Central memory CD4-positive, alpha-beta T cell (primary cell): ENCODE measurements around the gene TCF12.
"Not testable (repeated sequence)": the region's sequence is repeated elsewhere in the genome, so short reads cannot be mapped to it uniquely, and the experiment has no call there.

Source experiments
- DNase-seq: peaks from one replicate; pipeline ENCODE4 v3.0.0; 2022

The TCF12 gene

GRCh38 chr15:56948000-56948763, 29.7 kb downstream of the TCF12 start:
- no peak for DNase-seq

DNA sequence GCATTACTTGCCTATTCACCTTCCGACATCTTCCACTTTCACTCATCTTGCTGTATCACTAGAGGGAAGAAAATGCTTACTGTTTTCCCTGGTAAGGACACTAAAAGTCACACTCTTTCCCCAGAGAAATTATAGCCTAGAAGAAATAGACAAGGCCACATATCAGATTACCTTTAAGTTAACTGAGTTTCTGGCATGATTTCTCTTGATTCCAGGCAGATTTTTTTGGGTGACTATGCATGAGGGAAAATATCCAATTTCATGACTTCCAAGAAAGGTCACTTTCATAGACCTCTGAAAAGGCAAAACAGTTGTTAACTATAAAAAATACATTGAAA, 30.3 kb downstream of the TCF12 start:
- no peak for DNase-seq

- DNase-seq = no peak
These were observed 32.5 kb downstream of the TCF12 start for GRCh38 chr15:56950979-56951378.

- no peak for DNase-seq
These were observed 35.3 kb downstream of the TCF12 start for GRCh38 chr15:56953790-56954189.

- not testable (repeated sequence) for DNase-seq
These were observed 36.6 kb downstream of the TCF12 start for GRCh38 chr15:56955011-56955410.

DNA sequence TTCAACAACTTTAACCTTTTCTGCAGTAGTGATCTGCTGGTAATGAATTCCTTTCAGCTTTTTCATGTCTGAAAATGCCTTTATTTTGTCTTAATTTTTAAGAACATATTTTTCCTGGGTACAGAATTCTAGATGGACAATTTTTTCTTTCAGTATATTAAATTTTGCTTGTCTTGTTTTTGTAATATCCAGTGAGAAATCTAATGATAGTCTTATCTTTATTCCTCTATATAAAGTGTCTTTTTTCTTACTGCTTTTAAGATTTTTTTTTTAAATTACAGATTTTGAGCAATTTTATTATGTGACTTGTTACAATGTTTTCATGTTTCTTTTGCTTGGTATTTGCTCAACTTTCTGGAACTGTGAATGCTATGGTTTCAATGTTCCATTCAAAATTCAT, 38.1 kb downstream of the TCF12 start:
- no peak for DNase-seq

- no peak for DNase-seq
These were observed 39.5 kb downstream of the TCF12 start for GRCh38 chr15:56957812-56958406.

- no peak for DNase-seq
These were observed 40.8 kb downstream of the TCF12 start for GRCh38 chr15:56959318-56959648.

GRCh38 chr15:56960116-56960515, 41.7 kb downstream of the TCF12 start:
- DNase-seq = no peak

DNA sequence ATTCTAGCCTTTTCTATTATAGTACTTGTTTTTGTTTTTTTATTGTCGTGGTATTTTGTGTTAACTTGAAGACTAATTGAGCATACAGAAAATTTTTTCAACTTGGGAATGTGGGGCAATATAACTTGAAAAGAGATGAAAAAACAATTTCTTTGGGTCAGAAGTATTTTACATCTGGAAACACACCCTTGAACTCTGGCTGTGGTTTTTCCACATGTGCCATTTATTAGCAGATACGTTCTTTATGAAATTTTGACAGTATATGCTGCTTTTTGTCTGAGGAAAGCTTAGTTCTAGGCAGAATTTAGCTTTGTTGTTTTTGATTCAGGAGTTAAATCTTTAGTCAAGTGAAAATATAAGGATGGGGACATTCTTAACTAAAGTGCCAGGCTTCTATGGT, 44.7 kb downstream of the TCF12 start:
- no peak for DNase-seq

DNA sequence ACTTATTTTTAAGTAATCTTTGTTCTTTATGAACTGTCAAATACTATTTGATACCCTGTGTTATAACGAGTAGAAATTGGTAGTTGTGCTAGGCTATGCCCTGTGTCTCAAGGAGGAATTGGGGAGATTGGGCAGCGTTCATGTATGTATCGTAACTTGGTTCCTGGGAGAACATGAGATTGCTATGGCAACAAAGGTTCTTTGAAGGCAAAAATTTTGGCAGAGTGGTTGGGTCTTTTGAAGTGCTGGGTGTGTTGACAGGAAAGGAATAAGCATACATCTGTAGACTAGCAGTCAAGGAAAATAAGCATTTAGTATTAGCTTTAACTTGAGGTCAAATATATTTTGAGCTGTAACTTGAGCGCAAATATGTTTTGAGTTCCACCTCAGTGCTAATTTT, 45.3 kb downstream of the TCF12 start:
- DNase-seq = peak; percentile 12

DNA sequence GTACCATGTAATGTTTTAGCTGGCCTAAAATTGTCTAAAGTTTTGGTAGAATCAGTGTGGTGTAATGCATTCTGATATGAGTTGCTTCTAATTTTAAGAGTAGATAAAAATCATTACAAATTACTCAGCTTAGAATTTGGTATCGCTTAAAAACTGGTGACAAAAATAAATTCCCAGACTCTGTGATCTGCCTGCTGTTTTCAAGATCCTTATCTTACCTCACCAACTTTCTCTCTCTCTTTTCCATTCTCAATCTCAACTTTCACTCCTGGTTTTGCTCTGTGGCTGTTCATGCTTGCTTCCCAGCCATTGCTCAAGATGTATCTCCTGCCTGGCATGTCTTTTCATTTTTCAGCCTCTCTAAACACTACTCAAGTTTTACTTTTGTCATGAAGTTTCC, 45.7 kb downstream of the TCF12 start:
- no peak for DNase-seq

DNA sequence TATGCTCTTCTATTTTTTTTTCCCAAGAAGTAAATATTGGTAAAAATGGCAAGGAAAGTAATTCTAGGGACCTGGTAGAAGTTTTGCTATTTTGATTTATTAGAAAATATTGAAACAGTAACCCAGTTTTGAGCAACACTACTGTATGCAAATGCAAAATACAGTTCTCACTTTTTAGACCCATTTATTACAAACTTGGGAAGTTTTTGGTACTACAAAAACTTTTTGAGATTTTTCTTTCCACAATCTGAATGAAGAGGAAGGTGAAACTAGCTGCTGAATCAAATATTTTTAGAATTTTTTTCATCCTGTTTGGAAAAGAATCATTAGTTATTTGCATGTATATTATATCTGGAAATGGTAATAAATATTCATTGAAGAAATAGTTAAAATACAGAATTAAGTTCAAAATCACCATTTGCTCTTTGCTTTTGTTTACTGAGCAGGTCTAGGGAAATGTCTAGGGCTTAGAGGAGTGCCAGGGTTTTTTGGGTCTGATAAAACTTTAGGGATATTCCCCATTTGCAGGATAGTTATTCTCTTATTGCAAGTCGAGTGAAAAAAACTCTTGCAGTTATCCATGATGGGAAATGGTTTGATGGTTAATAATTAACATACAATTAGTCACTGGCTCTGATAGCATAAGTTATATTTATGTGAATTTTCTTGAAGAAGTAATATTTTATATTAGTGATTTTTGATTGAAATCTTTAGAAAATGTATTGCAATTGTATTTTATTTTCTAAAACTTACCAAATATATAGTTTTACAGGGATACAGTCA, 47.0 kb downstream of the TCF12 start:
- no peak for DNase-seq

DNA sequence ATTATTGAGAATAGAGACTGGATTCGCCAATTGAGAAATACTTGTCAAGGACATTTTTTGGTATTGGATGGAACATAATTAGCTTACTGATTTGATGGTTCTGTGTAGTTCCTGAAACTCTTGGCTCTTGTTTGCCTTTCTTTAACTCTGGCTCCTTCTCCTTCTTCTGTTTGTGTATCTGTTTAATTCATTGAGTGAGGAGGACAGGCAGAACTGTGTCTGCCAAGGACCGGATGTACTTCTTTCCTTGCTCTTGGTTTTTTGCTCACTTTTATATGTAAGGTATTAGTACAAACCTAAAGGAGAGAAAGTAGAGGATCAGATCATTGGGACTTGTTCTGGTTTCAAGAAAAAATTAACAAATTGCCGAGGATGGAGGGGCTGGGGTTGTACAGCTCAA, 48.9 kb downstream of the TCF12 start:
- DNase-seq = no peak

GRCh38 chr15:56968256-56968655, 49.8 kb downstream of the TCF12 start:
- no peak for DNase-seq

- DNase-seq = no peak
These were observed 50.4 kb downstream of the TCF12 start for GRCh38 chr15:56968821-56969220.

DNA sequence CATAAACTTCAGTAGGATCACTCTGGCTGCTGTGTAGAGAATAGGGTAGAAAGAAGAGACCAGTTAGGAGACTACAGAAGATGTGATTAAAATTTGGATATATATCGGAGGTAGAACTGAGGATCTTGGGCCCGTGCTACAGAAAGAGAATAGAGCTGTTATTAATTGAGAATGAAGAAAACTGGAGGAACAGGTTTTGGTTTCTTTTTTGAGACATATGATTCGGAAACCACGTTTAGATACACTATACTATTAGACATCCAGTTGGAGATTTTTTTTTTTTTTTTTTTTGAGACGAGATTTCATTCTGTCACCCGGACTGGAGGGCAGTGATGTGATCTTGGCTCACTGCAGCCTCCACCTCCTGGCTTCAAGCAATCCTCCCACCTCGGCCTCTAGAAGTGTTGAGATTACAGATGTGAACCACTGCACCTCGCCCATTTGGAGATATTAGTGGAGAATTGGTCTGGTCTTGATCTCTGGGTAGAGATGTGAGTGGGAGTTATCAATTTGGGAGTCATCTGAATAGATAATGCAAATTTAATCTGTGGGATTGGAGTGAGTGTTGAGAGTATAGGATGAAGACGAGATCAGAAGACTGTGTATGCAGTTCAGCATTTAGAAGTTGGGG, 50.9 kb downstream of the TCF12 start:
- DNase-seq = no peak

- no peak for DNase-seq
These were observed 53.1 kb downstream of the TCF12 start for GRCh38 chr15:56971571-56971970.

DNA sequence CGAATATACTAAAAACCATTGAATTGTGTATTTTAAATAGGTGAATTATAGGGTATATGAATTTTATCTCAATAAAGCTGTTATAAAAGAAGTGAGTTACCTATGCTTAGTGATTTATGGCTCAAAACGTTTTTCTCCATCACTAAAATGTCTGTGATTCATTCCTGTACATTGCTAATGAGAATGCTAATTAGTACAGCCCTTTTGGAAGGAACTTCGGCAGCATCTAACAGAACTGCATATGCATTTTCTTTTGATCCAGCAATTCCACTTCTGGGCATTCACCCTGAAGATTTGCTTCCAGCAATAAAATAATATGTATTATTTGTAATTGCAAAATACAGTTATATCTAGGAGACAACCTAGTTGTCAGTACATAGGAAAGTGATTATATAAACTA, 53.6 kb downstream of the TCF12 start:
- no peak for DNase-seq

GRCh38 chr15:56972426-56972825, 54.0 kb downstream of the TCF12 start:
- no peak for DNase-seq

- no peak for DNase-seq
These were observed 55.0 kb downstream of the TCF12 start for GRCh38 chr15:56973463-56973862.

DNA sequence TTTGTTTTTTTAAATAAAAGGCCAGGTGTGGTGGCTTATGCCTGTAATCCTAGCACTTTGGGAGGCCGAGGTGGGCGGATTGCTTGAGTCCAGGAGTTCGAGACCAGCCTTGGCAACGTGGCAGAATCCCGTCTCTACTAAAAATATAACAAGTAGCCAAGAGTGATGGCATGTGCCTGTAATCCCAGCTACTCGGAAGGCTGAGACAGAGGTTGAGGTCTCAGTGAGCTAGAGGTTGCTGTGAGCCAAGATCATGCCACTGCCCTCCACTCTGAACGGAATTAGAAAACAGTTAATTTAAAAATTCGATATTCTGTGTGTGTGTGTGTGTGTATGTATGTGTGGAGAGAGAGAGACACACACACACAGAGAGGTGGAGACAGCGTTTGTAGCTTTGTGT, 58.8 kb downstream of the TCF12 start:
- DNase-seq = no peak

GRCh38 chr15:56978898-56979662, 60.6 kb downstream of the TCF12 start:
- no peak for DNase-seq
